B cell (primary cell): ENCODE measurements around the gene ZNF333.

Experiments
- CTCF ChIP-seq: fragments of 200-600 bp; IDR thresholded peaks from one replicate; pipeline ENCODE4 v1.8.0; 2022; ENCODE audit warnings: antibody characterized with exemption, mild to moderate bottlenecking
- EZH2 ChIP-seq: IDR thresholded peaks from 2 replicates; pipeline ENCODE4 v1.6.1; 2012; ENCODE audit warnings: borderline replicate concordance, low read depth, mild to moderate bottlenecking, moderate library complexity, low read length; ENCODE audit not compliant: insufficient read depth, poor library complexity, severe bottlenecking

GRCh38 chr19:14768001-14768400, 78.2 kb downstream of the ZNF333 start:
- TF ChIP-seq CTCF = no peak
- no peak for TF ChIP-seq EZH2
